ENCODE data around the gene BNIP2. TPM values are rescaled to one million over a fixed set of nuclear protein-coding genes. Genes with fewer than 3 reads are reported as not detected.
"Not testable (repeated sequence)": the region's sequence is repeated elsewhere in the genome, so short reads cannot be mapped to it uniquely, and the experiment has no call there.

The BNIP2 gene
- total and polyA plus RNA-seq, 5 donors, result 62.8 to 85.8 (median 82.0) TPM

DNA sequence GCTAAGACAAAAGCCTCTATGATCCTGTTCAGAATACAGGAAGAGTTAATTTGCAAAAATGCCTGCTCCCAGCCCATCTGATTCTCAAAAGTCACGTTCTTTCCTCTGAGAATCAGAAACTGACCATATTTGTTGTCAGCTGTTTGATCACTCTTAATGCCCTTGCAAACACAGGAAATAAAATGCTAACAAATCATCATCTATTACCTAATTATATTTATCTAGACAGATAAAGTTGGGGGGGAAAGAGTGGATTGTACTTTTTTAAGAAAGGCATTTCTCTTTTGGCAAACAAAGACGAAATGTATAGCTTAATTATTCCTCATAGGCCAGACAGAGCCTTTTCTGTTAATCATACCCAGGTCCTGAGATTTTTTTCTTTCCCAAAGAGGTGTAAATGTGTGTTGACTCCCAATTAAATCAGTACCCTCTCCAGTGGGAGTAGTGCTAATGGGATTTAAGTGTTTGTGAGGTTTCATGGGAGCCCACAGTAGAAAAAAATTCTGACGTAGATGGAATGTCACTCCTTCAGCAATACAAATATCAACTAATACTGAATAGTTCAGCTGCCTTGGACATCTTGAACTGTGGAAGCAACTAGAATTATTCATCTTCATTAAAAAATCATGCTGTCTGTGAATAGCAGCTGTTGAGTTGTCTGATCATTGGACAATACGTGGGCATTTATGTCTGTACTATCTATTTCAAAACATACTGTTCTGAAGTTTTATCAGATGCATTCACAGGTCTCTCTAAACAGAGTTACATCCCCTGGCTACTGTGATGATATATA lies 22.5 kb upstream of the BNIP2 start:
- no peak for ATAC-seq
- Histone ChIP-seq H3K9me3 (ENCODE audit: control insufficient read depth, low read length) (no peaks in the 10 kb centered on the region), H3K27me3 (ENCODE audit: control insufficient read depth, insufficient read depth) (no peaks in the 10 kb centered on the region), H3K27ac (ENCODE audit: low read length) (no peak overlapping the region), H3K4me3 (ENCODE audit: low read length) (no peak overlapping the region), H3K4me1 (ENCODE audit: control insufficient read depth, insufficient read depth, low read length) (no peaks in the 10 kb centered on the region)
- intact Hi-C loops (cut with DNase I), result no loop called here
- 45% methylated on average over 4 of the region's 4 CpGs for WGBS
- DNase-seq, result no peak

- DNase-seq (no peak), ATAC-seq (no peak)
- H3K27ac ChIP-seq (ENCODE audit: low read length), result no peak overlapping the region
- WGBS, result 94% methylated on average over 4 of the region's 4 CpGs
- intact Hi-C loops (cut with DNase I), result no loop called here
- no peaks in the 10 kb centered on the region for H3K4me1 ChIP-seq (ENCODE audit: control insufficient read depth, insufficient read depth, low read length)
- H3K27me3 ChIP-seq (ENCODE audit: control insufficient read depth, insufficient read depth), result no peaks in the 10 kb centered on the region
- H3K9me3 ChIP-seq (ENCODE audit: control insufficient read depth, low read length), result no peaks in the 10 kb centered on the region
- H3K4me3 ChIP-seq (ENCODE audit: low read length), result no peak overlapping the region
Measured at GRCh38 chr15:59707619-59708018, 18.5 kb upstream of the BNIP2 start.

DNA sequence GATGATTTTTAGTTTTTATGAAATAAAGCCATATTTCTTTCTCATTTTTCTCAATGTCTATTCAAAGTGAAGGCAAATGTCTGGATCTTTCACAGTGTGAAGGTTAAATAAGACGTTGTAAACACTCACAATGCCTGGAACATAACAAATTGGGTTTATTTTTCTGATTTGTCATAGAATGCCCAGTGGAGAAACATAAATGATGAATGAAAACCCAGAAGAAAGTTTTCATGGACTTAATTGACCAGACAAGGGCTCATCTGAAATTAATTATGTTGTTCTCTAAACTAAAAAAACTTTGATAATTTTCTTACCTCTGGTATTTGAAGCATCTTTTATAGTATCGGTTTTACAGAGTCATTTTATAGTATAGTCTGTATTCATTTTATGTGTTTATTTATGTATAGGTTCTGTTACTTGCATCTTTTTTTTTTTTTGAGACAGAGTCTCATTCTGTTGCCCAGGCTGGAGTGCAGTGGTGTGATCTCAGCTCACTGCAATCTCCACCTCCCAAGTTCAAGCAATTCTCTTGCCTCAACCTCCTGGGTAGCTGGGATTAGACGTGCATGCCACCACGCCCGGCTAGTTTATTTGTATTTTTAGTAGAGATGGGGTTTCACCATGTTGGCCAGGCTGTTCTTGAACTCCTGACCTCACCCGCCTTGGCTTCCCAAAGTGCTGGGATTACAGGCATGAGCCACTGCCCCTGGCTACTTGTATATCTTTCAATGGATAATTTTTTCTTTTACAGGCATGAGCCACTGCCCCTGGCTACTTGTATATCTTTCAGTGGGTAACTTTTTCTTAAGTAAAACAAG lies 15.1 kb upstream of the BNIP2 start:
- Histone ChIP-seq H3K4me3 (ENCODE audit: low read length) (no peak overlapping the region), H3K27me3 (ENCODE audit: control insufficient read depth, insufficient read depth) (no peaks in the 10 kb centered on the region), H3K9me3 (ENCODE audit: control insufficient read depth, low read length) (no peaks in the 10 kb centered on the region), H3K4me1 (ENCODE audit: control insufficient read depth, insufficient read depth, low read length) (no peaks in the 10 kb centered on the region), H3K27ac (ENCODE audit: low read length) (no peak overlapping the region)
- ATAC-seq (no peak), DNase-seq (no peak)
- intact Hi-C loops (cut with DNase I), result no loop called here
- WGBS, result 67% methylated on average over 6 of the region's 6 CpGs

GRCh38 chr15:59702351-59702750 lies 13.2 kb upstream of the BNIP2 start:
- Histone ChIP-seq H3K27me3 (ENCODE audit: control insufficient read depth, insufficient read depth) (no peaks in the 10 kb centered on the region), H3K9me3 (ENCODE audit: control insufficient read depth, low read length) (no peaks in the 10 kb centered on the region), H3K4me3 (ENCODE audit: low read length) (no peak overlapping the region), H3K4me1 (ENCODE audit: control insufficient read depth, insufficient read depth, low read length) (no peaks in the 10 kb centered on the region), H3K27ac (ENCODE audit: low read length) (no peak overlapping the region)
- DNase-seq (no peak), ATAC-seq (no peak)
- intact Hi-C loops (cut with DNase I), result no loop called here

DNA sequence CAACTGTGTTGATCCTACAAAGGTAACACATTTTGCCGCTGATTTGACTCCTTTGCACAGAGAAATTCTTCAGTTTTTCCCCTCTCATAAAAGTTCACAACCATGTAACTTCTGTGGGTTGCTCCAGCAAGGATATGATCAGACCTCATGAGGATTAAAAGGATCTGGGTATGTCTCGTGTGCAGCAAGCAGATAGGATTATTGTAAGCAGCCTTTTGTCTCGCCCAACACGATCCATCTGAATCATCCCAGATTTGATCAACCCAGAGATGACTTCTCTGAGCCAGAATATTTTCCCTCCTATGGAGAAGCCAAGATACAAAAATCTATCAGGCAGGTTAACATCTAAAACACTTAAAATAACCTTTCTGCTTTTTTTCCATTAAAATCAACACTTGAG lies 12.8 kb upstream of the BNIP2 start:
- WGBS, result 74% methylated on average over 4 of the region's 4 CpGs
- H3K27me3 ChIP-seq (ENCODE audit: control insufficient read depth, insufficient read depth), result no peaks in the 10 kb centered on the region
- DNase-seq, result no peak
- no peaks in the 10 kb centered on the region for H3K4me1 ChIP-seq (ENCODE audit: control insufficient read depth, insufficient read depth, low read length)
- no peaks in the 10 kb centered on the region for H3K9me3 ChIP-seq (ENCODE audit: control insufficient read depth, low read length)
- ATAC-seq, result no peak
- no peak overlapping the region for H3K27ac ChIP-seq (ENCODE audit: low read length)
- no peak overlapping the region for H3K4me3 ChIP-seq (ENCODE audit: low read length)
- intact Hi-C loops (cut with DNase I), result no loop called here

DNA sequence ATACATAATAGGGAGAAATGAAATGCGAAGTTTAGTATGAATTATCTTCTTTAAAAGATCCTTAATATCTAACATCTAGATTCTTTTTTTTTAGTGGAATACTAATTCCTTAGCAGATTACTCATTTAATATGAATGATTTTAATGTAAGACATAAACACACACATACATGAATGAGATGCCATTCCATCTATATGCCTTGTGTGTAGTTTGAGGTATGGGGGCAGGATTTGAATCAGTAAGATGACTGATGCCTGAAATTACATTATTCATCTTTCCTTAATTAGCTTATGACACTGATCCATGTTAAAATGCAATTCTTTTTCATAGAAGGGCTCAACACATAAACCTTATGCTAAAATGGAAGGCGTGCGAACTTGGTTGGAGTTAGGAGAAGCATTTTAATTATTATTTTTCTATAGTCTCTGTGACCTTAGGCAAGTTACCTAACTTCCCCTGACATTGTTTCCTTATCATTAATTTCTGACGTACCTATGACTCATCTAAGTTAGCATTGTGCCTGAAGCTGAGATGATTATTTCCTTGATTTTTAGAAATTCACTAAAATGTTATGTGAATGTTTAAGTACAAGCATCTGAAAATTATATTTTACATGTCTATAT lies 10.8 kb upstream of the BNIP2 start:
- no peaks in the 10 kb centered on the region for H3K9me3 ChIP-seq (ENCODE audit: control insufficient read depth, low read length)
- 73% methylated on average over 4 of the region's 4 CpGs for WGBS
- DNase-seq (no peak), ATAC-seq (no peak)
- intact Hi-C loops (cut with DNase I), result loop anchor here in 1 of 4 donors (10.0 kb wide), 1 partner anchor 615 kb away; no protein-coding TSS in a partner anchor
- H3K4me3 ChIP-seq (ENCODE audit: low read length), result no peak overlapping the region
- no peaks in the 10 kb centered on the region for H3K27me3 ChIP-seq (ENCODE audit: control insufficient read depth, insufficient read depth)
- H3K27ac ChIP-seq (ENCODE audit: low read length), result no peak overlapping the region
- H3K4me1 ChIP-seq (ENCODE audit: control insufficient read depth, insufficient read depth, low read length), result no peaks in the 10 kb centered on the region

DNA sequence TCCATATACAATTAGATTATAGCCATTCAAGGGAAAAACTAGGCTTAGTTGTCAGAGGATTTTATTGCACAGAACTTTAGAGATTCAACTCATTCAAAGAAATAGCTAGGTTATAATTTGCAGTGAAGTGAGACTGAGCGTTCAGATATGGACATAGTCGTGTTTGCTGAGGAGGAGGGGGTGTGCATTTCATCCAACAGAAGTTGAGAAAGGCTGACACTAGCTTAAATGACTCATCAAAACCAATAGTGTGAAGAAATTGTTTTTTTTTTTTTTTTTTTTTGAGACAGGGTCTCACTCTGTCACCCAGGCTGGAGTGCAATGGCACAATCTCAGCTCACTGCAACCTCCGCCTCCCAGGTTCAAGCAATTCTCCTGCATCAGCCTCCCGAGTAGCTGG lies 8.9 kb upstream of the BNIP2 start:
- H3K9me3 ChIP-seq (ENCODE audit: control insufficient read depth, low read length); H3K27ac ChIP-seq (ENCODE audit: low read length); H3K4me1 ChIP-seq (ENCODE audit: control insufficient read depth, insufficient read depth, low read length); DNase-seq; H3K4me3 ChIP-seq (ENCODE audit: low read length); H3K27me3 ChIP-seq (ENCODE audit: control insufficient read depth, insufficient read depth); ATAC-seq: not testable (repeated sequence)
- WGBS, result 88% methylated on average over 4 of the region's 4 CpGs
- intact Hi-C loops (cut with DNase I), result loop anchor here in 1 of 4 donors (10.0 kb wide), 1 partner anchor 617 kb away; no protein-coding TSS in a partner anchor

DNA sequence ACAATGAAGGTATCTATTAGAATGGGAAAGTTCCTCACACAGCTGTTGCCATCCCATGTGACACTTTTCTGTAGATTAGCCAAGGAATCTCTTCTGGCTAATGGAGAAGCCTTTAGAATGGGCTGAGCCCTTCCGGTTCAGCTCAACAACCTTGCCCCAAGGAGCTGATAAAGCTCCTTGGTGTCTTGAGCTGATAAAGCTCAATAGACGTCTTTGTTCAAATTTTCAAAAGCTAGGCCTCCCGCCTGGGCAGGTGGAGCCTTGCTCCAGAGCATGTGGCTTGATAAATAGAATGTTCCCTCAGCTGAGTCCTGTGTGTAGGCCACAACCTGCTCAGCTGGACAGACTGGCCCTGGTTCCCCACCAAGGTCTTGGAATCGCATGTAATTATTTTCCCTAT lies 7.2 kb upstream of the BNIP2 start:
- DNase-seq (no peak), ATAC-seq (no peak)
- Histone ChIP-seq H3K4me1 (ENCODE audit: control insufficient read depth, insufficient read depth, low read length) (no peaks in the 10 kb centered on the region), H3K9me3 (ENCODE audit: control insufficient read depth, low read length) (no peaks in the 10 kb centered on the region), H3K4me3 (ENCODE audit: low read length) (no peak overlapping the region), H3K27ac (ENCODE audit: low read length) (no peak overlapping the region), H3K27me3 (ENCODE audit: control insufficient read depth, insufficient read depth) (no peaks in the 10 kb centered on the region)
- 75% methylated on average over 4 of the region's 4 CpGs for WGBS
- intact Hi-C loops (cut with DNase I), result loop anchor here in 1 of 4 donors (10.0 kb wide), 1 partner anchor 618 kb away; no protein-coding TSS in a partner anchor

DNA sequence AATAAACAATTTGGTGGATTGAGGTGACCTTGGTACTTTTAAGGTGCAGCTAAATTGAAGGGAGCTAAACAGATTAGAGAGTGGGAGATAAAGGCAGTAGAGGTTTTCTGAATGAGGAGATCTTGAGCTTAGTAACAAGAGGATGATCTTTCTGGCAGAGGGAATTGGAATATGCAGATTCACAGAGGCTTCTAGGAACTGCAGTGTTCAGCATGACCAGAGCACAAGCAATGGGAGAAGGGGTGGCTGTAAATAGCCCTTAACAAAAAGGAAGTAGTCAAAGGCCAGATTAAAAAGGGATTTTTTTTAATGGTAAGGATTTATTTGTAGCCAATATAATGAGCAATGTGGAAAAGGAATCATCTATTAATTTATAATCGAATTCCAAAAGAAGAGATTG lies 5.7 kb upstream of the BNIP2 start:
- DNase-seq (no peak), ATAC-seq (no peak)
- intact Hi-C loops (cut with DNase I), result loop anchor here in 1 of 4 donors (10.0 kb wide), 1 partner anchor 620 kb away; no protein-coding TSS in a partner anchor
- WGBS, result 92% methylated on average over 1 of the region's 1 CpG
- H3K9me3 ChIP-seq (ENCODE audit: control insufficient read depth, low read length), result no peaks in the 10 kb centered on the region
- H3K27ac ChIP-seq (ENCODE audit: low read length), result no peak overlapping the region
- no peaks in the 10 kb centered on the region for H3K27me3 ChIP-seq (ENCODE audit: control insufficient read depth, insufficient read depth)
- no peaks in the 10 kb centered on the region for H3K4me1 ChIP-seq (ENCODE audit: control insufficient read depth, insufficient read depth, low read length)
- H3K4me3 ChIP-seq (ENCODE audit: low read length), result no peak overlapping the region

DNA sequence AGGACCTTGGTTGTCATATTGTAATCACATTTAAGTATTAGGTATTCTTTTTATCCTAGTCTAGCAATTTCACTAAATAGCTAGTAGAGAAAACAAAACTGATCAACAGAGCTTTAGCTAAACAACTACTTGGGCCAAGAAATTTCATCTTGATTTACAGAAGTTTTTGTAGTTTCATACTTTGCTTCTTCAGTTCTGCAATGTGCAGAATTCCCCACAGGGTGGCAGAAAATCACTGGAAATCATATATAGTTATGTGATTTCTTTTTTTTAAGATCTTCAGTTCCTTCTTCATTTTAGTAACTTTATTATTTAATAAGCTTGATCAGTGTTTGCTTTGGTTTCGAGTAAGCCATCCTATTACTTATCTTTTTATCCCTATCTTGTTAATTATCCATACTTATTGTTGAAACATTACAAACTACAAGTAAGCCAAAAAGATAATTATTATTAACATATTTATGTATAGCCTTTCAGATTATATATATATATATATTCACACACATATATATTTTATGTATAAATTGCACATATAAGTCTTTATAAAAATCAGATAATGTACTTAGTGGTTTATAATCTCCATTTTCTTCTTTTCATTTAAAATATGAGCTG lies 2.2 kb upstream of the BNIP2 start:
- intact Hi-C loops (cut with DNase I), result loop anchor here in 1 of 4 donors (10.0 kb wide), 1 partner anchor 624 kb away; no protein-coding TSS in a partner anchor
- ATAC-seq, result no peak
- no peak overlapping the region for H3K27ac ChIP-seq (ENCODE audit: low read length)
- no peak for DNase-seq
- H3K4me1 ChIP-seq (ENCODE audit: control insufficient read depth, insufficient read depth, low read length), result peaks cover 3% of the 10 kb centered on the region
- no peaks in the 10 kb centered on the region for H3K27me3 ChIP-seq (ENCODE audit: control insufficient read depth, insufficient read depth)
- no peaks in the 10 kb centered on the region for H3K9me3 ChIP-seq (ENCODE audit: control insufficient read depth, low read length)
- 56% methylated on average over 1 of the region's 1 CpG for WGBS
- H3K4me3 ChIP-seq (ENCODE audit: low read length), result no peak overlapping the region

Measured in right cardiac atrium (tissue), 5 donors.